Measurements from ENCODE around the gene ADCY1.
"Not testable (repeated sequence)": the region's sequence is repeated elsewhere in the genome, so short reads cannot be mapped to it uniquely, and the experiment has no call there.

Gene ADCY1

DNA sequence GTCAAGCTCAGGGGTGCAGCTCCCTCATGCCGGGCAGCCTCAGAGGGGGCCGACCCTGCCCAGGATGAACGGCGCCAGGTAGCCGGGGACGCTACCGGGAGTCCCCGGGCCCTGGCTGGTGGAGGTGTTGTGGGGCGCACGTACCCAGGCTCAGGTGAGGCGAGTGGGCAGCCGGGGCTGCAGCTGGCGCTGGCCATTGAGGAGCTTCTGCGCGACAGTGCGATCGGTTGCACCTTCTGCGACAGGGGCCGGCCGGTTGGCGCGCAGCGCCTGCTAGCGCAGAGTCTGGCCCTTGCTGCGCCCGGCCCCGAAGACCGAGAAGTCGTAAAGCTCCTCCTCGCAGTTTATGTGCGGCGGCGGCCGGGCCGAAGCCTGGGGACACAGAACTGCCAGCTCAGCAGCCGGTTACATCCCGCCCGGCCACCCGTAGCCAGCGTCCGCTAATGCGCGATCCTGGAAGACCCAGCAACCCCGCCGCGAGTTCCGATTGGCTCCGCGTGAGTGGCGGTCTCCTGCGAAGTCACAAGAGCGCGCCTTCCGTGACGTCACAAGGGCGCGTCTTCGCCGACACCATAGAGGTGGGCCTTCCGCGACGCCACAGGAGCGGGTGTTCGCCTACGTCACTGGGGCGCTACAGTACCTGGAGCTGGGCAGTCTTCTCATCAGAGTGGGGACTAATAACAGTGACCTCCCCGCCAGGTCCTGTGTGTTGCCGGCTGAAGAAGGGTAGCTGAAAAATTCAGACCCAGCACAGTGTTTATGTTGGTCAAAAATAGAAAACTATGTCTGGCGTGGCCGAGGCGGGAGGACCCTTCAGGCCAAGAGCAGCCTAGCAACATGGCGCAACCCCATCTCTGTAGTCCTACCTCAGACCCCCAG lies 194.6 kb downstream of the ADCY1 start:
- peak; percentile 85 for DNase-seq

DNA sequence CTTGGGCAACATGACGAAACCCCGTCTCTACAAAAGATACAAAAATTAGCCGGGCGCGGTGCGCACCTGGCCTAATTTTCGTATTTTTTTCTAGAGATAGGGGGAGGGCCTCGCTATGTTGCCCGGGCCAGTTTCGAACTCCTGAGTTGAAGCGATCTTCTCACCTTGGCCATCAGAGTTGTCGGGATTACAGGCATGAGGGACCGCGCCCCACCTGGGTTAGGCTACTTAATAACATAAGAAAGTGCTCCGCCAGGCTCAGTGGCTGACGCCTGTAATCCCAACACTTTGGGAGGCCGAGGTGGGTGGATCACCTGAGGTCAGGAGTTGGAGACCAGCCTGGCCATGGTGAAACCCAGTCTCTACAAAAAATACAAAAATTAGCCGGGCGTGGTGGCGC lies 195.5 kb downstream of the ADCY1 start:
- DNase-seq, result not testable (repeated sequence)

All from NCI-H748 treated with DMSO at 0.1 percent for 48 hours (cell line).